Astrocyte (in vitro differentiated cells and primary cell): ENCODE measurements around the gene RAB4B.

ENCODE experiments used
- CTCF ChIP-seq: IDR thresholded peaks from 2 replicates; pipeline ENCODE4 v1.5.1; 2011; ENCODE audit warnings: low read depth, mild to moderate bottlenecking, inconsistent platforms, low read length, moderate library complexity; ENCODE audit not compliant: insufficient read depth
- EZH2 ChIP-seq: IDR thresholded peaks from 2 replicates; pipeline ENCODE4 v1.6.1; 2012; ENCODE audit warnings: mild to moderate bottlenecking, low read length, inconsistent platforms; ENCODE audit not compliant: insufficient read depth

- TF ChIP-seq CTCF (no peak), EZH2 (no peak)
These were observed 23.6 kb downstream of the RAB4B start for GRCh38 chr19:40801426-40802299.
